ENCODE results near the gene AMIGO3. TPM values are rescaled to one million over a fixed set of nuclear protein-coding genes. Genes with fewer than 3 reads are reported as not detected.
"Not testable (repeated sequence)": the region's sequence is repeated elsewhere in the genome, so short reads cannot be mapped to it uniquely, and the experiment has no call there.

The AMIGO3 gene
- total and polyA plus RNA-seq, 2 experiments from 2014 or later = 0.18 TPM; not detected in 1

DNA sequence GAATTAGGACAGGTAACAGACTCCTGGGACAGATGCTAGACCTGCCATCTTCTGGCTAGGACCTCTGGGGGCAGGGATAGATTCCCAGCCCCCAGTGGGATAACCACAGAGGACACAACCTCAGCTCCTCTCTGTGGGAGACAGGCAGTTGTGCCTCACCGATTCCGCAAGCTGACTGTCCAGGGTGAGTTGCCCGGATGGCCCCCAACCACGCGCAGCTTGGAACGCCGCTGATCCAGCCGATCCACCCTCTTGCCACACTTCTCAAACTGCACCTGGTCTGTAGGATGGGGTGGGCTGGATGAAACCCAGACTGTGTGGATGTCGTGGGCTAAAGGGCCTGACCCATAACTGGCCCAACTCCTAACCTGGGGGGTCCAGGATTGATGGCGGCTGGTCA lies 34.4 kb downstream of the AMIGO3 start:
- 92 to 93% methylated on average over 9 to 10 of the region's 10 CpGs for WGBS, 2 experiments (ENCODE audit: low coverage in 1 of 2, low lambda C conversion rate in 2 of 2, missing lambda C conversion rate in 2 of 2)
- H3K9ac ChIP-seq; H2AFZ ChIP-seq; H3K79me2 ChIP-seq (ENCODE audit: insufficient read depth); H3K4me2 ChIP-seq (ENCODE audit: unreplicated experiment); H3K4me1 ChIP-seq (ENCODE audit: insufficient read depth); H3K9me3 ChIP-seq (ENCODE audit: low read depth); H3K4me3 ChIP-seq; H4K20me1 ChIP-seq (ENCODE audit: insufficient read depth); H3K9me2 ChIP-seq (ENCODE audit: insufficient read depth); H3K27ac ChIP-seq; DNase-seq; in situ Hi-C loops (cut with MboI); H3K36me3 ChIP-seq (ENCODE audit: low read depth); H3F3A ChIP-seq (ENCODE audit: insufficient read depth); H3K27me3 ChIP-seq (replicated peaks; ENCODE audit: insufficient read depth): not testable (repeated sequence)

- H3K9ac ChIP-seq; H3K4me2 ChIP-seq (ENCODE audit: unreplicated experiment); H3K27me3 ChIP-seq (replicated peaks; ENCODE audit: insufficient read depth); H3K9me3 ChIP-seq (ENCODE audit: low read depth); H3K79me2 ChIP-seq (ENCODE audit: insufficient read depth); H3K4me1 ChIP-seq (ENCODE audit: insufficient read depth); in situ Hi-C loops (cut with MboI); H3K4me3 ChIP-seq; H2AFZ ChIP-seq; H3K36me3 ChIP-seq (ENCODE audit: low read depth); DNase-seq; H3K27ac ChIP-seq; H3K9me2 ChIP-seq (ENCODE audit: insufficient read depth); H3F3A ChIP-seq (ENCODE audit: insufficient read depth); H4K20me1 ChIP-seq (ENCODE audit: insufficient read depth): not testable (repeated sequence)
- 92 to 95% methylated on average over 2 of the region's 2 CpGs for WGBS, 2 experiments (ENCODE audit: low coverage in 1 of 2, low lambda C conversion rate in 2 of 2, missing lambda C conversion rate in 2 of 2)
These were observed 35.0 kb downstream of the AMIGO3 start for GRCh38 chr3:49684453-49684852.

DNA sequence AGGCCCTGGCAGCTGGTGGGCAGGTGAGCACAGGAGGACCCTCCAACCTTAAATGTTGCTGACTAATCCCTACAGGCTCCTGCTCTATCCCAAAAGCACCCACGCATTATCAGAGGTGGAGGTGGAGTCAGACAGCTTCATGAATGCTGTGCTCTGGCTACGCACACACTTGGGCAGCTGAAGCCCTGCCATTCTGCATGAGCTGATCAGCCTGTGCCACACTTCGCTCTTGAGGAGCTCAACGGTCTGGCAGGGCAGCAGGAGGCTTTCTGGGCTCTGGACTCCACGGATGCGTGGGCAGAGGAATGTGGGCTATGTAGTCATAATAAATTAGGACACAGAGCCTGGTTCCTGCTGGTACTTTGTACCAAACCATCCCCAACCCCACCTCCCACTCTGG lies 36.3 kb downstream of the AMIGO3 start:
- Histone ChIP-seq H3K27ac (no peak overlapping the region), H4K20me1 (ENCODE audit: insufficient read depth) (no peaks in the 10 kb centered on the region), H3K27me3 (replicated peaks; ENCODE audit: insufficient read depth) (no peaks in the 10 kb centered on the region), H3K9ac (no peak overlapping the region), H3F3A (ENCODE audit: insufficient read depth) (no peaks in the 10 kb centered on the region), H3K4me2 (ENCODE audit: unreplicated experiment) (no peak overlapping the region), H3K9me2 (ENCODE audit: insufficient read depth) (no peaks in the 10 kb centered on the region), H3K9me3 (ENCODE audit: low read depth) (no peaks in the 10 kb centered on the region), H3K4me3 (no peak overlapping the region), H3K4me1 (ENCODE audit: insufficient read depth) (no peaks in the 10 kb centered on the region), H2AFZ (no peak overlapping the region), H3K36me3 (ENCODE audit: low read depth) (0 out of 2 replicates have a peak, but pooled peaks cover under 1% of the 10 kb centered on the region), H3K79me2 (ENCODE audit: insufficient read depth) (no peaks in the 10 kb centered on the region)
- no peak for TF ChIP-seq EZH2phosphoT487 (IDR thresholded peaks at IDR 0.05; ENCODE audit: insufficient read depth, low read depth)
- TF ChIP-seq EZH2 (IDR thresholded peaks at IDR 0.05; ENCODE audit: insufficient read depth, poor library complexity, severe bottlenecking) = no peak
- 81 to 85% methylated on average over 6 of the region's 6 CpGs for WGBS, 2 experiments (ENCODE audit: low coverage in 1 of 2, low lambda C conversion rate in 2 of 2, missing lambda C conversion rate in 2 of 2)
- no peak for DNase-seq
- in situ Hi-C loops (cut with MboI) = no loop called here

DNA sequence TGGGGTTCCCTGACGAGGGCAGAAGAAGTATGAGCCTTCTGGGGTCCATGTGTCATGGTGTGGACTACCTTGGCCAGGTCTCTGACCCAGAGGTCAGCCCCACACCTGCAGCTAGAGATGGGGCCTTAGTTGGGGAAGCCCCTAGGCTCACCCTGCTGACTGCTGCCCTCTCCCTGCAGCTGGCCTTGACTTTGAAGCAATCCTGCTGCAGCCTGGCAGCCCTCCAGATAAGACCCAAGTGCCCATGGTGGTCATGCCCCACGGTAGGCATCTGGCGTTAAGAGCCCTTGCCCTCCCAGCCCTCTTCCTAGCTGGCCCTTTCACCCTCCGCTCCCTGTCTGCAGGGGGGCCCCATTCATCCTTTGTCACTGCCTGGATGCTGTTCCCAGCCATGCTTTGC lies 37.9 kb downstream of the AMIGO3 start:
- WGBS, 2 experiments (ENCODE audit: low coverage in 1 of 2, low lambda C conversion rate in 2 of 2, missing lambda C conversion rate in 2 of 2) = 74 to 75% methylated on average over 4 of the region's 4 CpGs
- no peaks in the 10 kb centered on the region for H3F3A ChIP-seq (ENCODE audit: insufficient read depth)

DNA sequence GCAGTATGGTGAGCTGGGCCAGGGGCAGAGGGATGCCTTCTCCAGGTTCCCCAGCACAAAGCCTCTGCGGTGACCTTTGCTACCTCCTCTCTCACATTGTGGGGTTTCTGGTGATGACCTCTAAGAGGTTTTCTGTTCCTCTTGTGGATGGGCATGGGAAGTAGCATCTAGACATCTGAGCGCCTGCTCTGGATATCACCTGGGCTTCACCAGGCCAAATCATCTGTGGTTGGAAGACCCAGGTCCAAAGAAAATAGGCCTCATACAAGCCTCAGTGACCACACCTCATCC lies 38.3 kb downstream of the AMIGO3 start:
- Histone ChIP-seq H3K27ac (no peak overlapping the region), H3K9me2 (ENCODE audit: insufficient read depth) (no peaks in the 10 kb centered on the region), H3K4me1 (ENCODE audit: insufficient read depth) (no peaks in the 10 kb centered on the region), H4K20me1 (ENCODE audit: insufficient read depth) (no peaks in the 10 kb centered on the region), H3F3A (ENCODE audit: insufficient read depth) (no peaks in the 10 kb centered on the region), H3K4me3 (no peak overlapping the region), H3K27me3 (replicated peaks; ENCODE audit: insufficient read depth) (no peaks in the 10 kb centered on the region), H3K36me3 (ENCODE audit: low read depth) (0 out of 2 replicates have a peak, but pooled peaks cover 4% of the 10 kb centered on the region), H3K9ac (no peak overlapping the region), H3K4me2 (ENCODE audit: unreplicated experiment) (no peak overlapping the region), H3K79me2 (ENCODE audit: insufficient read depth) (no peaks in the 10 kb centered on the region), H2AFZ (no peak overlapping the region), H3K9me3 (ENCODE audit: low read depth) (no peaks in the 10 kb centered on the region)
- in situ Hi-C loops (cut with MboI) = no loop called here
- no peak for DNase-seq
- TF ChIP-seq EZH2phosphoT487 (IDR thresholded peaks at IDR 0.05; ENCODE audit: insufficient read depth, low read depth) = no peak
- TF ChIP-seq EZH2 (IDR thresholded peaks at IDR 0.05; ENCODE audit: insufficient read depth, poor library complexity, severe bottlenecking) = no peak
- WGBS, 2 experiments (ENCODE audit: low coverage in 1 of 2, low lambda C conversion rate in 2 of 2, missing lambda C conversion rate in 2 of 2) = 96 to 100% methylated on average over 2 of the region's 2 CpGs

More for the DNA sequence above, 37.9 kb downstream of the AMIGO3 start:
- Histone ChIP-seq H3K79me2 (ENCODE audit: insufficient read depth) (no peaks in the 10 kb centered on the region), H3K4me1 (ENCODE audit: insufficient read depth) (no peaks in the 10 kb centered on the region), H2AFZ (no peak overlapping the region), H3K36me3 (ENCODE audit: low read depth) (0 out of 2 replicates have a peak, but pooled peaks cover 4% of the 10 kb centered on the region), H3K4me3 (no peak overlapping the region), H3K9me2 (ENCODE audit: insufficient read depth) (no peaks in the 10 kb centered on the region), H3K9me3 (ENCODE audit: low read depth) (no peaks in the 10 kb centered on the region), H3K9ac (no peak overlapping the region), H4K20me1 (ENCODE audit: insufficient read depth) (no peaks in the 10 kb centered on the region), H3K27ac (no peak overlapping the region), H3K4me2 (ENCODE audit: unreplicated experiment) (no peak overlapping the region), H3K27me3 (replicated peaks; ENCODE audit: insufficient read depth) (no peaks in the 10 kb centered on the region)
- in situ Hi-C loops (cut with MboI) = no loop called here
- TF ChIP-seq EZH2 (IDR thresholded peaks at IDR 0.05; ENCODE audit: insufficient read depth, poor library complexity, severe bottlenecking) = no peak
- TF ChIP-seq EZH2phosphoT487 (IDR thresholded peaks at IDR 0.05; ENCODE audit: insufficient read depth, low read depth) = no peak
- DNase-seq = no peak

Measured in GM23248 (cell line).